Fibroblast of peridontal ligament (primary cell): Measurements from ENCODE around the gene CTDSPL.

Experiments
- DNase-seq: peaks from one replicate; pipeline ENCODE4 v3.0.0-alpha.2; 2010; ENCODE audit errors: extremely low read depth

The CTDSPL gene

DNA sequence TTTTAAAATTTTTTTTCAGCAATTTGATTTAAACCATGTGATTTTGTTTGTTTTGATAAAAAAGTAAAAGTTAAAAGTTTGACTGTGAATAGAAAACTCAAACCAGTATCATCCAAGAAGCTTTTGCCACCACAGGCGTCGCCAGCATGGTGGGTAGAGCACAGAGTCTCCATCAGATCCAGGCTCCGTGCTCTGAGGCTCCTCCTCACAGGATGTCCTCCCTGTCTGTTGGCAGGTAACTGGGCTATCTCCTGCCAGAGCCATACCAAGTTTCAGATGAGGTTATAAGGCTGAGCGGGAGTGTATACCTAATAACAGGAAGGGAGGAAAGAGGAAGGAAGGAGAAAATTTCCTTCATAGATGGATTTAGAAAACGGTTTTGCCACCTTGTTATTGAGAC is 28.8 kb downstream of the CTDSPL start:
- DNase-seq, result no peak

DNA sequence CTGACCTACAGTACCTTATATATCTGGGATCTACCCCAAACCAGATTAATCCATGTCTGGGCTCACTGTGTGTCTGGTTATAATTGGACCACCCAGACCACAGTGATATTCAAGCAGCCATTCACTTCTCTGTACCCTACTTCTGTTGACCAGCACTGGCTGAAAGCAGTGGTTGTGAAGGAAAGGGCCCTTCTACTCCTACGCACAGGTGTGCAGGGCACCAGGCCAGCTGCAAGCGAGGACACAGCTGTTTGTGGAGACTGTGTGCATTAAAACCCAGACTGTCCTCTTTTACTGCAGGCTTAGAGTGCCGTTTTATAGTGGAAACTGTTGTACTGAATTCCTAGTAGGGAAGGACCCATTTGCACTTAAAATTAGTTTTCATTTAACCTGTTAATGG is 29.5 kb downstream of the CTDSPL start:
- no peak for DNase-seq

DNA sequence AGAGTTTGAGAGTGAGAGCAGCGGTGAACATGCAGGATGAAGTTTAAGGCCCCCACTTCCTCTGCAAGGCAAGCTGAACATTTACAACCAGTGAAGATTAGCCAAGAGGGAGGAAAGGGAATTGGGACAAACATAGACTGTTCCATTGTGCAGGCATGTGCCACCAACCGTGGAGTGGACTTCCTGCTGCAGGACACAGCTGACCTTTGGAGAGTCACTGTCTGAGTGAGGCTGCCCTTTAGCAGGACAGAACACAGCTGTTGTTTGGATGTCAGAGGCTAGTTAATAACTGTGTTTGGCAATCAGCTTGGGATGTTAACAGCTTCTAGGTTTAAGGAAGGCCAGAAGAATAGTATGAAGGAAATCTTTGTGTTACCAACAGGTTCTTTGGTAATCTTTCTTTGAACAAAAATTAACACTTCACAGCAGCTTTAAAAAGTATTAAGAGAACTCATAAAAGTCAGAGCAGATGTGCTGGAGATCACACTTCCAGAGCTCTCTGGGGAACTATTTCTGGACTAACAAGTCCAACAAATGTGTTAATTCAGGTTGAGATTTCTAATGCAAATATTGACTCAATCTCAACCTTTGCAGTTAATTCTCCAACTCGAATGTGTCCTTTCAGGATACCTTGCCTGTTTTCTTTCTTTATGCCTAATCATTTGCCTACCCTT is 31.4 kb downstream of the CTDSPL start:
- peak; percentile 6 for DNase-seq

DNA sequence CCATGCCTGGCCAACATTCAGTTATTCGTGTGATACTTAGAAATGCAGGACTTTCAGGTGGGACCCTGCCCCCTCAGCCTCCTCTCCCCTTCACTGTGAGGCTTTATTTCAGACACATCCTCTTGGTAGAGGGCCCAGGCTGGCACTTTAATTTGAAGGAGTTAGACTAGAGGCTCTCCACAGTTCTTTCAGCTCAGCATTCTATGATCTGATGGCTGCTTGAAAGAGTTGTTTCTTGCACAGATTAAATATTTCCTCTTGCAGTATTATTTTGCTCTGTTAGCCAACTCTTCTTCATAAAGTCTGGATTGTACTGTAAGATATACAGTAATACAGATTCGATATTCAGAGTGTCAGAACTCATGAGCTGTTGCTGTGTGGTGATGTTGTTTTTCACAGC is 35.1 kb downstream of the CTDSPL start:
- DNase-seq, result no peak

DNA sequence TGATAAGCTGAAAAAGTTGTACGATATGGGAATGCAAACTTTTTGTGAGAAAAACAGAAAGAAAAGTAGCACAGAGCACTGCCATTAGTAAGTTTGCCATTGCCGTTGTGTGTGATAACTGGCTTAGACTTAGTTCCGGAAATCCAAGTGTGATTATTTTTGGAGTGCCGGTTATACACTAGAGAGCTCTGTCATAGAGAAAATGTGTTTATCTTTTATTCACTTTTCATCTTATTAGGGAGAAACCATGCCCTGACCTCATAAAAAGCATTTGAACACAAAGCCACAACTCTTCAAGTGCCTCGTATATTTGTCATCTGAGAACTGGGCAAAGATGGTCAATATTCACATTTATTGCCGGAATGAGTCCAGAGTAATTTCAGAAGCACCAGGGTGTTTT is 36.1 kb downstream of the CTDSPL start:
- peak; percentile 8 for DNase-seq

DNA sequence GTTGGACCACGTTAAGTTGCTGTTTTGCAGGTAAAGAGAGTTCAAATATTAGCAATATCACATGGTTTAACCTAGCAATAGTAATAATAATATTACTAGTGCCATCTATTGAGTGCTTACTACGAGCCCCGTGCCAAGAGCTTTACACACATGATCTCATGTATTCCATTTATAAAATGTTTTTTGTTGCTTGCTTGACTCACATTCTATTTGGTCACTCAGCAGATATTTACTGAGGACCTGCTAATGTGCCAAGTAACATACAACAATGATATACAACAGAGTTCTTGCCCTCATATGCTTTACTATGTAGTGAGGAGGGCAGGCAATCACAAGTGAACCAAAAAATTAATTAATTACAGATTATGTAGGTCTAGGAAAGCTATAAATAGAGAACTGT is 36.7 kb downstream of the CTDSPL start:
- DNase-seq, result no peak

DNA sequence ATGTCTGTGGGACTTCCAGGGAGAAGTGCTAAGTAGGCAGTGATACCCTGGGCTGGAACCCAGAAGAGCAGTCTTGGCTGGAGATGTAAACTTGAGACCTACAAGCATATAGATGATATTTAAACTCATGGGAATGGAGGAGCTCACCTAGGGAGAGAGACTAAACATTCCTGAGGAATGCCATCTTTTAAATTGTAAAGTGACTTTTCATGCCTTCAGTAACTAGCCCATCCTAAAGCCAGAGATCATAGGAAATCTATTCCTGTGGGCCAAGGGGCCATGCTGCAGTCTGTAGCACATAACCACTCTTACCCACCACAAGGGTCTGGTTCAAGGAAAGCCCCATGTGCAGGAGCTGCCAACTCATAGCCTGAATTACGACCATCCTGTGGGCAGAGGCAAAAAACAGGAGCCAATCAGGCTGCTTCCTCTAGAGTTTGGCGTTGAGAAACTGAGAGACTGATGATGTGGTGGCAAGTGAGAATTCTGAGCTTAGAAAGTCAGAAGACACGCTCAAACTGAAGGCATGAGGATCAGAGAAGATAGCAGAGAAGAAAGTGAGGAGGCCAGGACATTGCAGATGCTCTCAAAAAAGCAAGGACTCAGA is 37.5 kb downstream of the CTDSPL start:
- DNase-seq, result no peak

DNA sequence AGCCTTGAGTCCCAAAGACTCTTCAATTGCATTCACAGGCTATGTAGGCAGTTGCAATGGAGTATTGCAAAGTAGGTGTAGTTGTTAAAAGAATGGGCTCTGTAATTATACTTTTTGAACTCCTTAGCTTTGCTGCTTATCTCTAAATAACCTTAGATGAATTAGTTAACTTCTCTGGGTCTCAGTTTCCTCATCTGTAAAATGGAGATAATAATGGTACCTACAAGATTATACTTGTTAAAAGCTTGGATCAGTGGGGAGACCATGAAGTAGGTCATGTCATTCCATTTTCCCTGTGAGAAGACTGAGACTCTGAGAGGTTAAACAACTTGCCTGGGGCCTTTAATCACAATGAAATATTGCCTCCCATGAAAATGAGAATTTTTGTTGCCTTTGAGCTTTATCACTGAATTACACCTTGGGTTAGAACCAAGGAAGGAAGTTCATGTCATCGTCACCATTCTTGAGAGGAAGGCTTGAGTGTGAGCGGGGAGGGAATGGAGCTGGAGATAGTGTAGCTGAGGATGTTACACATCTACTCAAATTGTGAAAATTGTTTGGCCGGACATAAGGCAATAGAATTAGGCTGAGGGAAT is 38.1 kb downstream of the CTDSPL start:
- DNase-seq, result no peak

DNA sequence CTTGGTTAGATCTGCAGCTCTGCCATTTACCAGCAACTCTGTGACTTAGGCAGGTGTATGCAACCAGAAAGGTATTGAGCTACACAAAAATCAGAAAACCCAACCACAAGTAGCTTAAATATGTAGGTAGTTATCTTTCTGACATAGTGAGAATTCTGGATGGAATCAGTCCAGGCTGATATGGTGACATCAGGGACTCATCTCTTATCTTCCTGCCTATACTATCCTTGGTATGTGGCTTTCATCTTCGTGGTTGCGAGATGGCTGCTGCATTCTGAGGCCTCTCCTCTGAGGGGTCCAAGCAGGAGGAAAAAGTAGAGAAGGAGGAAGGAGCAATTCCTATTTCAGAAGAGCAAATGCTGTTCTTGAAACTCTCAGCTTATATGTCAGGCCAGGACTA is 40.0 kb downstream of the CTDSPL start:
- no peak for DNase-seq

DNA sequence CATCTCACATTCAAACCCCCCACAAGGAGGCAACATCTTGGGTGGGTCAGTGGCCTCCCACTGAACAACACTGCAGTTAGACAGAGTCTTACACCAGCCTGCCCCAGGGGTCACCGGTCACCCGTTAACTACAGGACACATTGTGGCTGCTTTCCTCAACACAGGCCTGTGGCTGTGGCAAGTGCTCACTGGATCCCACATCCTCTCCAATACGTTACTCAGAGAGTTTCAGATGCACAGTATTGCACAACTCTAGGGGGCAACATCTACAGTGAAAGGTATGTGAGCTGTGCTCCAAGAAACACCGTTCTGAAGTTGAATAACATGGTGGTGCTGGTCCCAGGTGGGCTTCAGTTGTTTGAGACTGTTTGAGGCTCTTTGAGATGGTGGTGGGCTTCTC is 41.0 kb downstream of the CTDSPL start:
- DNase-seq, result no peak

DNA sequence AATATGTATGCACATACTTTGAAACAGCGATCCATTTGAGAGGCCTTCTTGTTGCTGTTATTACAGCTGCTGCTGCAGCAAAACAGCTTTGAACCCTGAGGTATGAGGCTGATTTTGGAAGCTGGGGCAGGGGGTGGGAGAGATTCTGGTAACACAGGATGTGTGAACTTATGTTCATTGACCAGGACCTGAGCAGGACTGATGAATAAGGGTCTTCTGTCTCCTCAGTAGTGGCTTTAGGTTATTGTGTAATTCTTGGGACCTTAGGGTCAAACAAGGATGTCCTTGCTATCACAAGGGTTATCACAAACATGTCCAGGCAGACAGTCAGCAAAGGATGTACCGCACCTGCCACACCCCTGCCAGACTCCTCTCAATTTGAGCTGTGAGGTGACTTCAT is 41.6 kb downstream of the CTDSPL start:
- no peak for DNase-seq

DNA sequence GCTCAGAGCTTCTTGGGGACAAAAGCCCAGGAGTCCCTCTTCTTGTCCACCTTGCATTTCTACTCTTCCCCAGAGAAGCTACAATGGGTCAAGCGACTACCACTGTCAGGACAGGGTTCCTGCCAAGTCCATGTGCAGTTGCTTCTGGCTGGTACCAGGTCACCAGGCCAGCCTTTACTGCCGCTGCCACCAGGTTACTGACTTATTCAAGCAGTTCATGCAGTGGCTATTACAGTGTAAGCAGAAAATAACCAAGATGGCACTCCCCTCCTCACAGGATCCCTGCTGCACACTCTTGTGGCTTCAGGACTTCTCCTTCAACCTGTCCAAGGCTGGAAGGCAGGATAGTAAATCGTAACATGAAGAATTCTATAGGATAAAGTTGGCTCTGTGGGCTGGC is 42.1 kb downstream of the CTDSPL start:
- no peak for DNase-seq

DNA sequence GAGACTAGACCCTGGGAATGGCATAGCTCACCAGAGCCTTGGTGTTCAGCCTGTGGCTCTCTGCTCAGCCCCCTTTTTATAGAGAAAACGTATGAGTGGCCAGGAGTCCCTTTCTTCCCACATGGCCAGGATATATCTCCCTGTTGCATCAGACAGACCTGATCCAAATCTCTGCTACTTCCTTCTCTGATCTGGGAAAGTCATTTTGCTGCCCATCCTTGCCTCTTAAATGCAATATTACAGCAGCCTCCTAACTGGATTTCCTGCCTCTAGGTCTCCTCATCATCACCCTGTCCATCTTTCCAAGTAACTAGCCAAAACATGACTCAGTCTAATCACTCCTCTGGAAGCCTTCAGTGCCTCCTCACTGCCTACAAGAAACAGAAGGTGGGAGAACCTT is 42.9 kb downstream of the CTDSPL start:
- peak; percentile 65 for DNase-seq

DNA sequence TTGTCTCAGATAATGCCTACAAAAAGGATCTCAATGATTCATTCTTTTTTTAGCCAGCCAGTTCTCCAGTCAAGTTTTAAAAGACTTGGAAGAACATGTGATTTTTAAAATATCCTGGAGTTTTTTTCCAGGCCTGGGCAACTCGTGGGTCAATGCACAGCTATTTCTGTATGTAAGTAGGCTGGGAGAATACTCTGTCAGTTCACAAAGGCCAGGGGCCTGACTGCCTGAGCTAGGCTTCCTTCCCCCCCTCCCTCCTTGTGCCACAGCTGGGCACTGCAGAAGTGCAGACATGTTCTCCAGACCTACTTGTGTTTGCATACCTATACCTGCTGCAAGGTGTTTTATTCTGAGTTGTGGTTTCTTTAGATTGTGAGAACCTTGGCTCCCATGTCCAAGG is 43.7 kb downstream of the CTDSPL start:
- peak; percentile 43 for DNase-seq

DNA sequence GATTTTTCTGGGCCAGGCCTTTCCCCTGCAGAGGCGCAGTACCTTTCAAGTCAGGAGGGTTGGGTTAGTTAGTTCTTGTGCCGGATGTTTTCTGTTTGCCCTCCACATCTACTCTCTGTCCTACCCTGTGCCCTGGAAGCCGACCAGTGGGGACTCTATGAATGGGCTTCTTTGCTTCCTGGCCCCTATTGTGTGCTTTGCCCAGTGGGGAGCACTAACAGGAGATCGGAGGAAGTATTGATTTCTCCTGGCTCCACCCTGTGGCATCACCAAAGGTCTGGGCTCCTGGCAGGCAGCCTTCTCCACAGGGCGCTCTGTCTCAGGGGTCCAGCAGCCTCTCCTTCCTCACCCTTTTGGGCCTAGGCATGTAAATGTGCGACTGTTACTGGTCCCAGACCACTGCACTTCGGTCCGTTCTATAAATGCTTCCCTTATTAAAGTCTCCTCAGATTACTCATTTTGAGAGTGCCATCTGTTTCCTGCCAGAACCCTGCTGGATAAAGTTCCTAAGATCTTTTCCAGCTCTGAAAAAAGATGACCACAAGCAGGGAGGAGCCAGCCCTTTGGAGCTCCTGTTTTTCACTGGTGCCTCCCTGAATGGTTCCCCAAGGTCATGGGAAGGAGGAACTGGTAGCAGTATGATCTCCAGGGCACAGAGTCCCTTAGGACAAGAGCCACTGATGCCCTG is 44.5 kb downstream of the CTDSPL start:
- DNase-seq, result peak; percentile 82

DNA sequence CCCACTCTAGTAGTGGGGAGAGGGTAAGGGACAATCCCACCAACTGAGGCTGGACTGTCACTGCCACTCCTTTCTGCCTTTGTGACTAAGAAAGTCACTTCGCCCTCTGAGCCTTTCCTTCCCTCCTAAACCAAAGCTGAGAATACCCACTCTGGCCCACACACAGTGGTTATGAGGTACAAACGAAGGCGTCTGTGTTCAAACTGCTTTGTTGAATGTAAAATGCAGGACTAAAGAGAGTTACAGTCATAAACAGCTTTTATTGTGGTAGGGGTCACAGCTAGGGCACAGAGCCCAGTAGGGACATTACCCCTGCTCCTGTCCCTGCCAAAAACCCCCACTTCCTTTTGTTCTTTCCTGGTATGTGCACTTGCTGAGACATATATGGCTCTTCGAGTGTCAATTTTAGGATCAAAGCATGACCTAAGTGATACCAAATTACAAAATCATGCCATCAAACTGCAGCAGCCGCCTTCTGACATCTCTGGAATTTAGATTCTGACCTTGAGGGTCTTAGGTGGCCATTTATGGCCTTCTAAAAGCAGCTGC is 45.1 kb downstream of the CTDSPL start:
- DNase-seq, result no peak

DNA sequence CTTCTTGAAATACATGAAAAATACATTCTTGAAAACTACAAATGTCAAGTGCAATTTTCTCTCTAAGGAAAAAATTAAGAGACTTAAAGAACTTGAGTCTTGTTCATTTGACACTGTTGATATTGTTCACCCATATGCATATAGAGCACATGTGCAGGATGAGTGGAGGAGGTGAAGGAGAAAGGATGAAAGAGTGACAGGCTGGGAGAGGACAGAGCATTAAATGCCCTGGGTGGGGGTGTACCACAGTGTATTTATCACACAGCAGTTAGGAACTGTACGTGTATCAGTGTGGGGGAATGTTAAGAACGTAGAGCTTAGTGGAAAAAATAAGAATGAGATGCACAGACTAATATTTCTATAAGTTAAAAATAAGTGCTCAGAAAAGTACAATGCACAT is 45.7 kb downstream of the CTDSPL start:
- no peak for DNase-seq

DNA sequence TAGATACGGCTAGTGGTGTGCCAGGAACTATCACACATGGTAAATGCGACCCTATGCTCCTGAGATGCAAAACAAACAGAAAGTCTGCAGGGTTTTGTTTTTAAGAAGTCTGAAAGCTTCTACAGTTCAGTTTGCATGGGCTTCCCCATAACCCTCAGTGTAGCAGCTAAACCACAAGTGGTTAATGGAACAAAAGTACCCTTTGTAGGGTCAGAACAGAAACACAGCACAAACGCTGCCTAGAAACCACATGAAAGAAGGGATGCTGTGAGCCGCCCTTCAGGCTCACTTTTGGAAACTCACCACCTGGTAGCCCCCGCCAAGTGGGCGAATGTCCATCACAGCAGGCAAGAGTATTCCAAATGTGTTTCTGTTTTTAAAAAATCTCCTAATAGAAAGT is 46.2 kb downstream of the CTDSPL start:
- DNase-seq, result no peak

DNA sequence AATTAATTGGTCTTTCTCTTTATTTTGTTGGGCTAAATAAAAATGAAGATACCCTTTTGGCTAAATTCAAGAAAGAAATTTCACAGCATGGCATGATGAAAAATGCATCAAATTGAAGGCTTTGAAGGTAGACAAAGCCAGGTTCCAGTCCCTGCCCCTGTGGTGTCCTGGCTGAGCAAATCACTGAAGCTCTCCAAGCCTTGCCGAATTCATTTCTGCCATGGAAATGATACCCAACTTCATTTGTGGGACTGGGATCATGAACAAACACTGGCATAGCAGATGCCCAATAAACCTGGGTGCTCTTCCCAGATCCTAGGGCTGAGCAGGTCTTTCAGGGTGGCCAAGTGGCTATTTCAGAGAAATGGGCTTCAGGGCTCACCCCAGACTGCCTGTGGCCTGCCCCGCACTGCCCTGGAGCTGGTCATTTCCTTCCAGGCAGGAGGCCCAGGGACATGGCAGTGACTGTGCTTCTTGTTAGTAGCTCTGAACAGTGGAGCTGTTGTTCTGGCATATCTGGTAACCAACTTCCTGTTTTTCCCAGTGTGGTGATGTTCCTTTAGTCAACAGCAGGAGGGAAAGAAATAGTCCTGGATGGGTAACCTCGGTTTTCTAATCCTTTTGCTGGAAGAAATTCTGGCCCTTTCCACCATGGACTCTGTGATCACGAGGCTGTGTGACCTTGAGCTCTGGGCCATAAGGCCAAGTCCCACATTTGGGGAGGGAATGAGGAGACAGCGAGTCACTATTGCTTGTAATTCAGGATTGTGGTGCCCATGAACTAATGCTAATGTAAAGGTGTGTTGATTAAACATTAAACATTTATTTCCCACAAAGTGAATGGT is 47.6 kb downstream of the CTDSPL start:
- DNase-seq, result no peak

DNA sequence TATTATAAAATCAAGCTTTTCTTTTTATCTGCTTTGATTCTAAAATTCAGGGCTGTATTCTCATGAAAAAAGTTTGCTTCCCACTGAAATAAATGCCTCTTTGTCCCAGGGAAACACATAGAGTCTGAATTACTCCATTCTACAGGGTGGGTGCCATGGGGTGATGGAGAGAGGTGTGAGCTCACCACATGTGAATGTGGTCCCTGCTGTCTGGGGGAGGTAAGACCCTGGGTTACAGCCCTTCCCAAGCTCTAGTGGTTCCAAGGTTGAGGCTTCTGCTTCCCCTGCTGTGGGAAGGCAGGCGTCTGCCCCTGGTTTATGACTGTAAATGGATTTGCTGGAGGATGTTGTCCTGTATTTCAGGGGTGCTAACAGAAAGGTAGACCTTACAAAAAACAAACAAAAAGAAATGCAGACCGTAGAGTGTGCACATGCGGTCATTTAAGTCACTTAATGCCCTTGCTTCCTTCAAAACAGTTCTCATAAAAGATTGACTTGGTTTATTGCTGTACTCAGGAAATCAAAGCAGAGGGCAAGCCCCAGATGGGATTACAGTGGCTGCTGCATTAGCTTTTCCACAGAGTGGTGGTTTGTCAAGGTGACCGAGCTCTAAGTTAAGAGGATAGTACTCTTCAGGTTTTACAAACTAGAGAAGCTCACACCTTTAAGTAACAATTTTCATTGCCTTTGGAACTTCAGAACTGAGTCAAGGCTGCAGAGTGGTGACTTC is 49.2 kb downstream of the CTDSPL start:
- no peak for DNase-seq
